Measurements from ENCODE around the gene ZNF740.

Gene ZNF740

DNA sequence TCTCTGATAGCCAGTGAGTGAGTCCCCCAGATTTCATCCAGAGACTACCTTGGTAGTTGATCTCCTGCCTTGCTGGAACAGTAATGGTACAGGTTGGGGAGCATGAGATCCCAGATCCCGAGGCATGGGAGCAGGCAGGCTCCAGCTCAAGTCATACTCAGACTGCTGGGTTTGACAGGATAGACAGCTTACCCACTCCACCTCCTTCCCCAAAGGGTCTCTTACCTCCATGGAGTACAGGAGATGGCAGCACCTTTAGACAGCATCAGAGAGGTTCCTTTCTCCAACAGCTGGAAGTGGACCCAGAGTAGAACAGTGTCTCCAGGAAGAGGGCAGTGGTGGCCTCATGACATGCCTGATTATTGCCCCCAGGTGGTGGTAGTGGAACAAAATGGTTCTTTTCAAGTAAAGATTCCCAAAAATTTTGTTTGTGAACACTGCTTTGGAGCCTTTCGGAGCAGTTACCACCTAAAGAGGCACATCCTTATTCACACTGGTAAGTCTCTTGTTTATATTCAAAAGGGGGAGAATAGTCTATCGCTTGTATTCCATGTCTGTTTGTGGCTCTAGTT, 5.1 kb downstream of the ZNF740 start:
- Mint-ChIP-seq H3K4me1 (peaks cover 58% of the 10 kb centered on the region), H3K4me3 (no peak overlapping the region), H3K27me3 (no peaks in the 10 kb centered on the region), H3K9me3 (no peaks in the 10 kb centered on the region), H3K36me3 (peaks cover 14% of the 10 kb centered on the region), H3K27ac (peak overlapping the region; percentile 73)

DNA sequence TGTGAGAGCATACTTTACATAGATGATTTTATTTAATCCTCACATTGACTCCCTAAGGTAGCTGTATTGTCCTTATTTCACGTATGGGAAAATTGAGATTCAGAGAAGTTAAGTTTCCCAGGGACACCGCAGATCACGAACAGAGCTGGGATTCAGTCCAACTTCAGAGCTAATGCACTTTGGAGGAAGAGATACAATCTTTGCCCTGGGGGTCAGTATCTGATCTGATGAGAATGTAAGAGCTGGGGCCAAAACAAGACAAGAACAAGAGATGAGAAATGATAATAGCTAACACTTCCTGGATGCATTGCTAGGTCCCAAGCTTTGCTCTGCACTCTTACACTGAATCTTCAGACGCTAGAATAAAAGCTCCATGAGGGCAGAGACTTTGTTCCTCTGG, 6.2 kb downstream of the ZNF740 start:
- Mint-ChIP-seq H3K4me3 (no peak overlapping the region), H3K9me3 (no peaks in the 10 kb centered on the region), H3K27ac (peak overlapping the region; percentile 8), H3K4me1 (peaks cover 55% of the 10 kb centered on the region), H3K27me3 (no peaks in the 10 kb centered on the region), H3K36me3 (peaks cover 10% of the 10 kb centered on the region)

DNA sequence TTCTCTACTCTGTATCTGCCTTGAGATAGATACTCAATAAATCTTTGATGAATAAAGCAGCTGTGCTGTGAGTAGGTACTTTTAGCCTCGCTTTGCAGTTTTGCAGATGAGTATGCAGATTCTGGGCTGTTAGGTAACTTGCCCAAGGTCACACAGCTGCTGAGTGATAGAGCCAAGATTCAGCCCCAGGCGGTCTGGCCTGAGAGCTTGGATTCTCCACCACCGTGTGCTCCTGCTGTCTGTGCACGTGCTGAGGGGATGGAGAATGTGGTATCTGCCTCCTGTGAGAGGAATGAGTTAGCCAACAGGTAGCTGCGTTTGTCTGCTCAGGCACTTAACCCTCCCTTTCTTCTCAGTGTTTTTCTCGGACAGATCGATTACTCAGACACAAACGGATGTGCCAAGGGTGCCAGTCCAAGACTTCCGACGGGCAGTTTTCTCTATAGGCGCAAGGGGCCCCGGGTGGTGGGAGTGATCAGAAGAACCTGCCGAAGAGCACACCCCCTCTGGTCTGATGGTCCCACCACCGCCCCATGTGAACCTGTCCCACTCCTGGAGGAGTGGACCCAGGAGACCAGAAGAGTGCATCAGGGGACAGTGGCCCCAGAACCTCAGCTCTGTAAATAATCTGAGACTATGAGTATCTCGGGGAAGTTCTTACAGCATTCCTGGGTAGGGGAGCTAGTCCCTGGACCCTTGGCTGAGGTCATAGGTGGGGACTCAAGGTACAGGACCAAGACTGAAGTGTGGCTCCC, 6.8 kb downstream of the ZNF740 start:
- H3K9me3 Mint-ChIP-seq = no peaks in the 10 kb centered on the region
- no peaks in the 10 kb centered on the region for H3K27me3 Mint-ChIP-seq
- H3K4me1 Mint-ChIP-seq = peaks cover 49% of the 10 kb centered on the region
- H3K36me3 Mint-ChIP-seq = peaks cover 8% of the 10 kb centered on the region
- H3K4me3 Mint-ChIP-seq = no peak overlapping the region
- H3K27ac Mint-ChIP-seq = no peak overlapping the region

DNA sequence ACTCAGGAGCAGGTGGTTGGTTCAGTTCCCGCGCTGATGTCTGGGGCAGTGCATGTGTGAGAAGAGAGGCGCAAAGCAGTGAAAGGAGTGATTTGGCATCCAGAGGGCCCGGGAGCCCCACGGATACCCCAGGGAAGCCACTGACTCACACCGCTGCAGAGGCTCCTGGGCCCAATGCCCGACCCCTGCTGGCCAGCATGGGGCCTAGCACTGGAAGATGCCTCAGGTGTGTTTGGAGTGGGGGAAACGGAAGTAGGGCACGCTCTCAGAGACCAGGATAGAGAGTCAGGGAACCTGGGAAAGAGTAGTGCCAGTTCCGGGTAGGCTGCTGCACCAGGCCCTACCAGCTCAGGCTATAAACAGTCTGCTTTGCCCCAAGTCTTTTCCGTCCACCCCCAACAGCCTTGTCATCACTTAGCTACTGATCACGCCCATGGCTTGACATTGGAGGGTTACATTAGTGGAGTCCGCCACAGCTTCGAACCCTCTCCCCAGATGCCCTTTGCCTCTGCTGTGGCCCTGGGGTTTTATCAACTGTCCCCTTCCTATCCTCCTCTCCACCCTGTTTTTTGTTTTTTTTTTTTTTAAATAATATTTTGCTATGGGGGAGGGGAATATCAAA, 9.7 kb downstream of the ZNF740 start:
- H3K4me1 Mint-ChIP-seq = peaks cover 22% of the 10 kb centered on the region

DNA sequence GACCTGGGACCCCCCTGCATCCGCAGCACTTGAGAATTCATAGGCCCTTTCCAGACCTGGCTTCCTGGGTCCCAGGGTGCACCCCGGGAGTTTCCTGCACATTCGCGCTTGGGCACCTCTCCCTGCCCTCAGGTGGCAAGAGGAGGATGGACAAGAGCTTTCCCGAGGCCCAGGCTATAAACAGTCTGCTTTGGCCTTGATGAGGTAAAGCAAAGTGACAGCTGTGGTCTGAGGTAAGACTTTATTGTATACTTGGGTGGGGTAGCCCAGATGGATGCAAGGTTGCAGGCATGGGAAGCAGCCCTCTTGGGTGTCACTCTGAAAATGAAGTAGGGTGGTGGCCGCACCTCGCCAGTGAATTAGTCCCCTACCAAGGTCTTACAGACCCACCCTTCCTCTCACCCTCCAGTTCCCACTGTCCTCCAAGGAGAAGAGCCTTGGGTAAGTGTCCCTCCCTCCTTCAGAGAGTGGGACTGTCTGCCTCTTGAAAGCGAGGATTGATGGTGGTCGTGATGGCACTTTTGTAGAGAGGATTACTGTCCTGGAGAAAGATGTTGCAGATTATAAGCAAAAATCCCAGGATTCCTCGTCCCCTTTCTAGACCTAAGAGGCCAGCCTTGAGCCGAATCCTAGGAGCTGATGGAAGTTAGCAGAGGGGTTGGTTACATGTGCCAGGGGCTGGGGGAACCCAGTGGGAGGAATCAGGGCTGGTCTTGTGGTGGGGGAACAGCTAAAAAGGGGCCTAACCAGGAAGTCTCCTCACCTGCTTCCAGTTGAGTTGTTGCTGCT, 10.8 kb downstream of the ZNF740 start:
- Mint-ChIP-seq H3K9me3 (no peaks in the 10 kb centered on the region), H3K27ac (no peak overlapping the region), H3K36me3 (peaks cover 3% of the 10 kb centered on the region), H3K27me3 (no peaks in the 10 kb centered on the region), H3K4me3 (no peak overlapping the region), H3K4me1 (peaks cover 13% of the 10 kb centered on the region)

More for the DNA sequence above, 9.7 kb downstream of the ZNF740 start:
- Mint-ChIP-seq H3K36me3 (peaks cover 3% of the 10 kb centered on the region), H3K9me3 (no peaks in the 10 kb centered on the region), H3K27me3 (no peaks in the 10 kb centered on the region), H3K4me3 (no peak overlapping the region), H3K27ac (peak overlapping the region; percentile 84)

DNA sequence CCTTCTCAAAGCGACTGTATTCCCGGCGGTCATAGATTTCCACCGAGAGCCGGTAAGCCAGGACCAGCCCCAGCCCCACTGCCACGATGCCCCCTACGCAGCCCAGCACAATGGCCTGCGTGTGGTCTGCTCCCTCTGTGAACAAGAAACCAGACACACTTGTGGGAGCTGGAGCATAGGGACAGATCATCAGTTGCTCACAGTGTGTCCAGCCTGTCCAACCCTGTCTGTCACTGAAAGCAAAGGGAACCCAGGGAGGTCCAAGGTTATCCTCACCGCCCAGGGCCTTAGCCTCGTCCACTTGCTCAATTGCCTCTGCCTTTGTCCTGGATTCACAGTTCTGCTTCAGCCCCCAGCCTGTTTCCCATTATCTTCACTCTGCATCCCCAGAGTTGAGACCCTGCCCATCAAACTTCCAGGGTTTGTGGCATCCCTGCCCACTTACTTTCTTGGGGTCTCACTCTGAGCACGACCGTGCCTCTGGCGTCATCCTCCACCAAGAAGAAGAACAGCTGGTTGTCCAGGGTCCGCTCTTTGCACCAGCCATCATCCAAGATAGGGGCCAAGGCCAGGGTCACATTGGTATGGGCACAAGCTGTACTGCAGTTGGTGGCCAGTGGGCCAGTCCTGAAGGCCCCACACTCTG, 11.5 kb downstream of the ZNF740 start:
- Mint-ChIP-seq H3K4me3 (no peak overlapping the region), H3K9me3 (no peaks in the 10 kb centered on the region), H3K27ac (no peak overlapping the region), H3K36me3 (peaks cover 3% of the 10 kb centered on the region), H3K4me1 (peaks cover 20% of the 10 kb centered on the region), H3K27me3 (no peaks in the 10 kb centered on the region)

DNA sequence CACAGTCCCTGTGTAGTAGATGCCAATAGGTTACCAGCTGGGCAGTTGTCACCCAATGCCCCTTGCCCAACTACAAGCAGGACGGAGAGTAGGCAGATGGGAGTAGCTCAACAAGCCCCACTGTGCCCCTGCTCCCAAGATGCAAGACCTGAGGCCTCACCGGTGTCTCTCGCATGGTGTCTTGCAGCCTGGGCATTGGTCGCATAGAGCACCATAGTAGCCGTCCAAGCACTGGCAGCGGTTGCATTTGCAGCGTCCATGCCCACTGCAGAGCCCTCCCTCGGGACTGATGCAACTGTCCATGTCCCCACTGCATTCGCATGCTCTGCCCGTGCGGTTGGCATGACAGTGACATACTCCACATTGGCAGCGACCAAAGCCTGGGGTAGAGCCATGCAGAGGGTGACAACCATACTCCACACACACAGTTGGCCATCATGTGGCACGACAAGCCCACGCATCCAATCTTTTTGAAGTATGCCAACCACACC, 12.1 kb downstream of the ZNF740 start:
- no peaks in the 10 kb centered on the region for H3K9me3 Mint-ChIP-seq
- peaks cover 3% of the 10 kb centered on the region for H3K36me3 Mint-ChIP-seq
- no peaks in the 10 kb centered on the region for H3K27me3 Mint-ChIP-seq
- peaks cover 24% of the 10 kb centered on the region for H3K4me1 Mint-ChIP-seq
- no peak overlapping the region for H3K4me3 Mint-ChIP-seq
- peak overlapping the region; percentile 12 for H3K27ac Mint-ChIP-seq

DNA sequence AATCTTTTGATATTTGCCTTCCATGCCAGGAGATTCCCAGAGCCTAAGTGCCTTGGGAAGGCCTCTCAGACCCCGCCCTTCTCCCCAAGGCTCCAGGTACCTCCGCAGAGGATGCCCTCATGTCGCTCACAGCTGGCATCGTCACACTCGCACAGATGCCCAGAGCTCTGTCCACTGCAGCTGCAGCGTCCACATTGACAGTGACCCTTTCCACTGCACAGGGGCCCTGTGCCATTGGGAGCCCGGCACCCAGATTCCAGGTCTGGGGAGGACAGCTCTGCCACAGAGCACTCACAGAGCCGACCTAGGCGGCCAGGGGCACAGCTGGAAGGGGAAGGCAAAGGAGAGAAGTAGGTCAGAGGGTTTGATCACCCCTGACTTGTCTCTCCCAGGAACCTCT, 12.5 kb downstream of the ZNF740 start:
- H3K9me3 Mint-ChIP-seq = no peaks in the 10 kb centered on the region
- no peaks in the 10 kb centered on the region for H3K27me3 Mint-ChIP-seq
- H3K27ac Mint-ChIP-seq = peak overlapping the region; percentile 12
- H3K36me3 Mint-ChIP-seq = peaks cover 3% of the 10 kb centered on the region
- H3K4me3 Mint-ChIP-seq = no peak overlapping the region
- peaks cover 27% of the 10 kb centered on the region for H3K4me1 Mint-ChIP-seq

DNA sequence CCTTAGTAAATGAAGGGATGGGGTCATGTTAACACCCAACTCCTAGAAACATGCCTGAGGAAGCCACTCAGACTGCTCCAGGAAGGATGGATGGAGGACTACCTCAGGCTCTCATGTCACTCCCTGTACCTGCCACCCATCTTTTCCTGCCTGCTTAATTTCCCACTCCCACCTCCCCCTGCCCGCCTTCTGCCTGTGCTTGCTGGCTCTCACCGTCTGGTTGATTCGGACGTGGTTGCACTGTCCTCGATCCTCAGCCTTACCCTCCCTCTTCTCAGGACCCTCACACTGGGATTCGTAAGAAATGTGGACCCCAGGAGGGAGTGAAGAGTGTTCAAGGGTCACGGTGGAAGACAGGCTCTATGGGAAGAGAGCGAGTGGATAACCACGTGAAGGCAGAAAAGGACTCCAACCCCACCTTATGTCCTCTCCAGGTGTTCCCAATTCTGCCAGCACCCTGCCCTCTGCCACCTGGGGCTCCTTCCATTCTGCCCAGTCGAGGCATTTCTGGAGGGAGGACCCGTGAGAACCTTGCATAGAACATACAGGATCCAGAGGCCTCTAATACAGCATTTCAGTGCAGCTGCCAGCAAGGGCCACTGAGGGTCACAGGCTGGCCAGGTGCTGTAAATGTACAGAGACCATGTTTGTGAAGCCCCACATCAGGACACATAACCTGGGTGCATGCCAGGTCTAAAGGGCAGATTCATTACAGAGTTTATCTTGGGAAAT, 13.6 kb downstream of the ZNF740 start:
- Mint-ChIP-seq H3K36me3 (peaks cover 3% of the 10 kb centered on the region), H3K27me3 (no peaks in the 10 kb centered on the region), H3K27ac (peak overlapping the region; percentile 94), H3K9me3 (no peaks in the 10 kb centered on the region), H3K4me1 (peaks cover 35% of the 10 kb centered on the region), H3K4me3 (no peak overlapping the region)

DNA sequence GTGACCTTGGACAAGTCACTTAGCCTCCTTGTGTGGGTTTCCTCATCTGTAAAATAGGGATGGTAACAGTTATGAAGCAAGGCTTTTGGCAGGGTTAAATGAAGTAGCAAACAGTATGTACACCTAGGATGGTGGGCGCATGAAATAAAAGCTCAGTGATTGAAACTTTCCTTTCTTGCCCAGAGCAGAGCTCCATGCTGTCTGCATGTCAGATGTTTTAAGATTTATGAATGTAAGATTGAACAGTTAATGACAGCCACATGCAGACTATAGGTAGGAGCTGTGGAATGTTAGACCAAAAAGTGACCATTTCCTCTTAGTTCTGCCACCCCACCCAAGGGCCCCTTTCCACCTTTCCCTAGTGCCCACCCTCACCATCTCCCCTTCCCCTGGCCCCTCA, 14.5 kb downstream of the ZNF740 start:
- Mint-ChIP-seq H3K36me3 (peaks cover 6% of the 10 kb centered on the region), H3K27ac (peak overlapping the region; percentile 24), H3K9me3 (no peaks in the 10 kb centered on the region), H3K27me3 (no peaks in the 10 kb centered on the region), H3K4me1 (peaks cover 39% of the 10 kb centered on the region), H3K4me3 (no peak overlapping the region)

DNA sequence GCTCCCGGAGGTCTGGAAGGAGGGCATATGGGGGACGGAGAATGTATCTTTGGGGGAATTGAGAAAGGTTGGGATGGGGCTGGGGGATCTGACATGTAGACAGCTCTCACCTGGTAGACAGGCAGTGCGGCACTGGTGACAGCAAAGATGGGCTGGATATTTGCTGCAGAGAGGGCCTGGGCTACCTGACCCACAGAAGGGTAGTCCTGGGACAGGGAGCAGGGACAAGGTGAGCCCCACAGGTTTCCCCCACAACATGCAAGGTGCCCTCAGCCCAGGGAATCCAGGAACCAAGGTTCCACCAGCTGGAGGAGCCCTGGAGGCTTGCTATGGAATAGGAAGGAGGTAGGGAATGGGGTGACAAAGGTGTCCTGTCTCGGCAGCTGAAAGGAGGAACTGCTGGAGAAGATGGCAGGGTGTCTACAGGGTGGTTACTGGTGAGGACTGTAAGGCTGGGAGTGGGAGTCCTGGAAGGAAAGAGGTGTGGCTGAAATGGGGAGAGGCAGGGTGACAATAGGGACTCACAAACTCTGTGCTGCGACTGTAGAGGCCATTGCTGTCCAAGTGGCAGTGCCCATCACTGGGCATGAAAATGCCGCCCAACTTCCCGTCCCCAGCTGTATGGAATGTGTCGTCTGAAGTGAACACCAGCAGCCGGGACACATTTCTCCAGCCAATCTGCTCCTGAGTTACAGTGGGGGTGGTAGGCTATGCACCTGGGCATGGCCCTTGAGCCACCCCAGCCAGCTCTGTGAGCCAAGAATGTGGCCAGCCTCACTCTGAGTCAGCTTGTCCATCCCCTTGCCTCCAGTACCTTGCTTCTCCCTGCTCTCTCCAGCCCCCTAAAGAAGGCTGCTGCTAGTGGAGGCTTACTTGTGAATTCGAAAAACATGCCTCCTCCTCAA, 15.2 kb downstream of the ZNF740 start:
- Mint-ChIP-seq H3K4me3 (no peak overlapping the region), H3K27me3 (no peaks in the 10 kb centered on the region), H3K4me1 (peaks cover 42% of the 10 kb centered on the region), H3K9me3 (no peaks in the 10 kb centered on the region), H3K27ac (peak overlapping the region; percentile 24), H3K36me3 (peaks cover 8% of the 10 kb centered on the region)

DNA sequence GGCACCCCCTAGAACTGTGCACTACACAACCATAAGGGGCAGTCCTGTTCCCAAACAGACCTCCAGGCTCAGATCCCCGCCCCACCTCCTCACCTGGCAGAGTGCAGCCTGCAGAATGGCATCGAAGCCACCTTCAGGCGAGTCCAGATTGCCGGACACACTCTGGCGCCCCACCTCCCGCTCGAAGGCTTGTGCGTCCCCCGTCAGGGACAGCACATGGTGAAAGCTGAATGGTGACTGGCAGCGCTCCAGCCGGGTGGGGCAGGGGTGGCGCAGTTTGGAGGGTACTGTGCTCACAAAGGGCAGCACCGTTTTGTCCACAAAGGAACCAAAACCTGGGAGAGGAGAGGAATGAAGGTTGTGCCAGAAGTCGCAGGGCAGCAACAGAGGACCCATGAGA, 16.0 kb downstream of the ZNF740 start:
- no peak overlapping the region for H3K4me3 Mint-ChIP-seq
- H3K4me1 Mint-ChIP-seq = peaks cover 47% of the 10 kb centered on the region
- no peak overlapping the region for H3K27ac Mint-ChIP-seq
- H3K9me3 Mint-ChIP-seq = no peaks in the 10 kb centered on the region
- H3K36me3 Mint-ChIP-seq = peaks cover 11% of the 10 kb centered on the region
- H3K27me3 Mint-ChIP-seq = no peaks in the 10 kb centered on the region

DNA sequence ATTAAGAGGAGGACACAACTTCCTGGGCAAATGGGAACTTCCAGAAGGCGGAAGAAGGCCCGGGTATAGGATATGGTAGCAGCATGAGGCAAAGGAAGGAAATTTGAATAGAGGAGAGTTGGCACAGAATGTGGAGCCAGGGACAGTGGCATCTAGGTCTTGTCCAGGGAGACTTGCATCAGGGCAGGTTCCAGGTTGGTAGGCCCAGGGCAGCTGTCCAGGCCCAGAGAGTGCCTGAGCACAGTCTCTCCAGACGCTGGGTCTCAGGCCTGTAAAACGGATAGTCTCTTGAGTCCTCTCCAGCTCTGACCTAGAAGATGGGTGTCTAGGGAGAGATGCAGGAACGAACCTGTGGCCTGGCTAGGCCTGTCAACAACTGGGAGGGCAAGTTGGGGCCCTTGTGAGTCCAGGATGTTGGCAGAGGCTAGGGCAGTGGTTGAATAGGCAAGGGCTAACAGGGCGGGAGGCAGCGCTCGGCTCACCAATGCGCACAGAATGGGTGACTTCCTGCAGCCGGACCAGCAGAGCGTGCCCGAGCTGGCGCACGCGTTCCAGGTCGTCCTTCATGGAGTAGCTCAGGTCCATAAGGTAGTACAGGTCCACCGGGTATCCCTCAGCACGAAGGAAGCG, 16.6 kb downstream of the ZNF740 start:
- H3K9me3 Mint-ChIP-seq = no peaks in the 10 kb centered on the region
- peaks cover 9% of the 10 kb centered on the region for H3K36me3 Mint-ChIP-seq
- no peak overlapping the region for H3K4me3 Mint-ChIP-seq
- H3K4me1 Mint-ChIP-seq = peaks cover 50% of the 10 kb centered on the region
- peak overlapping the region; percentile 92 for H3K27ac Mint-ChIP-seq
- no peaks in the 10 kb centered on the region for H3K27me3 Mint-ChIP-seq
